ENCODE measurements around the gene C16orf95. TPM values are rescaled to one million over a fixed set of nuclear protein-coding genes. Genes with fewer than 3 reads are reported as not detected.
"Not testable (repeated sequence)": the region's sequence is repeated elsewhere in the genome, so short reads cannot be mapped to it uniquely, and the experiment has no call there.

The C16orf95 gene
- 10 to 100 TPM; 10.9 to 15.0 TPM for total RNA-seq

GRCh38 chr16:87316923-87317749 is at the start of gene C16orf95:
Gene C16orf95 (minus strand): TSS chr16:87317392. CDS start chr16:87317242, 150 bp downstream.
- Mint-ChIP-seq H3K27me3 (no peaks in the 10 kb centered on the region), H3K27ac (peak within 1 kb of the TSS; percentile 94), H3K4me3 (peak within 1 kb of the TSS; percentile 87), H3K36me3 (peaks cover 4% of the 10 kb centered on the region), H3K9me3 (no peaks in the 10 kb centered on the region), H3K4me1 (ENCODE audit: low read depth) (peaks cover 12% of the 10 kb centered on the region)
- intact Hi-C loops (cut with micrococcal nuclease): loop anchor here (1.0 to 2.0 kb wide), 3 partner anchors 66 to 318 kb away; partner anchors contain the start of gene FBXO31
- DNase-seq: peak; percentile 97
- POLR2A ChIA-PET: interaction anchor here (0.9 to 1.9 kb wide), 4 partner anchors 28 to 78 kb away, joined by 3 to 17 read pairs (median 8); partner anchors contain the start of gene FBXO31
- CTCF ChIA-PET: interaction anchor here (0.7 to 2.8 kb wide), 9 partner anchors 15 to 1748 kb away, joined by 3 to 11 read pairs (median 3); partner anchors contain the start of gene FBXO31

GRCh38 chr16:87366930-87367329 is 49.7 kb upstream of the C16orf95 start:
- Mint-ChIP-seq H3K36me3 (peaks cover 8% of the 10 kb centered on the region), H3K4me3 (no peak overlapping the region), H3K9me3 (no peaks in the 10 kb centered on the region), H3K27me3 (no peaks in the 10 kb centered on the region), H3K27ac (no peak overlapping the region), H3K4me1 (ENCODE audit: low read depth) (peaks cover 36% of the 10 kb centered on the region)
- no peak for DNase-seq
- CTCF ChIA-PET: interaction anchor here (1.5 kb wide), 1 partner anchor 16 kb away, joined by 3 read pairs; the partner anchor contains the start of gene FBXO31
- intact Hi-C loops (cut with micrococcal nuclease): no loop called here
- POLR2A ChIA-PET: no interaction called here

- Mint-ChIP-seq H3K27ac (no peak overlapping the region), H3K9me3 (no peaks in the 10 kb centered on the region), H3K4me3 (no peak overlapping the region), H3K27me3 (no peaks in the 10 kb centered on the region), H3K36me3 (peaks cover 8% of the 10 kb centered on the region), H3K4me1 (ENCODE audit: low read depth) (peaks cover 33% of the 10 kb centered on the region)
- ChIA-PET POLR2A (no interaction called here), CTCF (interaction anchor here (1.5 kb wide), 1 partner anchor 17 kb away, joined by 3 read pairs; the partner anchor contains the start of gene FBXO31)
- intact Hi-C loops (cut with micrococcal nuclease): no loop called here
- DNase-seq: no peak
Measured at GRCh38 chr16:87366288-87366687, 49.1 kb upstream of the C16orf95 start.

GRCh38 chr16:87365021-87365713 is 48.0 kb upstream of the C16orf95 start:
- intact Hi-C loops (cut with micrococcal nuclease): no loop called here
- Mint-ChIP-seq H3K36me3 (peaks cover 9% of the 10 kb centered on the region), H3K4me3 (no peak overlapping the region), H3K27ac (no peak overlapping the region), H3K9me3 (no peaks in the 10 kb centered on the region), H3K27me3 (no peaks in the 10 kb centered on the region), H3K4me1 (ENCODE audit: low read depth) (peaks cover 39% of the 10 kb centered on the region)
- no peak for DNase-seq
- ChIA-PET POLR2A (no interaction called here), CTCF (no interaction called here)

GRCh38 chr16:87363771-87364455 is 46.7 kb upstream of the C16orf95 start:
- Mint-ChIP-seq H3K9me3 (no peaks in the 10 kb centered on the region), H3K27me3 (no peaks in the 10 kb centered on the region), H3K4me1 (ENCODE audit: low read depth) (peaks cover 36% of the 10 kb centered on the region), H3K36me3 (peaks cover 18% of the 10 kb centered on the region), H3K27ac (no peak overlapping the region), H3K4me3 (no peak overlapping the region)
- intact Hi-C loops (cut with micrococcal nuclease): no loop called here
- CTCF ChIA-PET: interaction anchor here (1.4 kb wide), 1 partner anchor 39 kb away, joined by 6 read pairs; no protein-coding TSS in a partner anchor
- POLR2A ChIA-PET: no interaction called here
- DNase-seq: no peak

GRCh38 chr16:87362828-87363559 is 45.8 kb upstream of the C16orf95 start:
- H3K9me3 Mint-ChIP-seq; H3K27ac Mint-ChIP-seq; H3K27me3 Mint-ChIP-seq; intact Hi-C loops (cut with micrococcal nuclease); H3K4me3 Mint-ChIP-seq; POLR2A ChIA-PET; DNase-seq: not testable (repeated sequence)
- H3K4me1 Mint-ChIP-seq (ENCODE audit: low read depth): peaks cover 28% of the 10 kb centered on the region
- peaks cover 28% of the 10 kb centered on the region for H3K36me3 Mint-ChIP-seq
- CTCF ChIA-PET: interaction anchor here (1.4 kb wide), 1 partner anchor 38 kb away, joined by 6 read pairs; no protein-coding TSS in a partner anchor

- intact Hi-C loops (cut with micrococcal nuclease): no loop called here
- Mint-ChIP-seq H3K4me3 (no peak overlapping the region), H3K4me1 (ENCODE audit: low read depth) (peaks cover 22% of the 10 kb centered on the region), H3K27ac (no peak overlapping the region), H3K36me3 (peaks cover 28% of the 10 kb centered on the region), H3K27me3 (no peaks in the 10 kb centered on the region), H3K9me3 (no peaks in the 10 kb centered on the region)
- ChIA-PET CTCF (interaction anchor here (1.0 kb wide), 1 partner anchor 274 kb away, joined by 3 read pairs; no protein-coding TSS in a partner anchor), POLR2A (no interaction called here)
- no peak for DNase-seq
Measured at GRCh38 chr16:87361916-87362619, 44.9 kb upstream of the C16orf95 start.

GRCh38 chr16:87360862-87361610 is 43.8 kb upstream of the C16orf95 start:
- H3K4me3 Mint-ChIP-seq: no peak overlapping the region
- H3K4me1 Mint-ChIP-seq (ENCODE audit: low read depth): peaks cover 22% of the 10 kb centered on the region
- POLR2A ChIA-PET: no interaction called here
- no peak for DNase-seq
- CTCF ChIA-PET: interaction anchor here (1.0 kb wide), 1 partner anchor 275 kb away, joined by 3 read pairs; no protein-coding TSS in a partner anchor
- intact Hi-C loops (cut with micrococcal nuclease): no loop called here
- H3K36me3 Mint-ChIP-seq: peaks cover 30% of the 10 kb centered on the region
- H3K9me3 Mint-ChIP-seq: no peaks in the 10 kb centered on the region
- no peaks in the 10 kb centered on the region for H3K27me3 Mint-ChIP-seq
- no peak overlapping the region for H3K27ac Mint-ChIP-seq

GRCh38 chr16:87359121-87359520 is 41.9 kb upstream of the C16orf95 start:
- H3K36me3 Mint-ChIP-seq: peaks cover 26% of the 10 kb centered on the region

GRCh38 chr16:87358696-87359095 is 41.5 kb upstream of the C16orf95 start:
- H3K36me3 Mint-ChIP-seq: peaks cover 25% of the 10 kb centered on the region

More at GRCh38 chr16:87359121-87359520, 41.9 kb upstream of the C16orf95 start:
- Mint-ChIP-seq H3K27me3 (no peaks in the 10 kb centered on the region), H3K4me1 (ENCODE audit: low read depth) (peaks cover 13% of the 10 kb centered on the region), H3K27ac (no peak overlapping the region), H3K9me3 (no peaks in the 10 kb centered on the region), H3K4me3 (no peak overlapping the region)
- ChIA-PET POLR2A (no interaction called here), CTCF (no interaction called here)
- intact Hi-C loops (cut with micrococcal nuclease): no loop called here
- no peak for DNase-seq

More at GRCh38 chr16:87358696-87359095, 41.5 kb upstream of the C16orf95 start:
- H3K27ac Mint-ChIP-seq: no peak overlapping the region
- H3K27me3 Mint-ChIP-seq: no peaks in the 10 kb centered on the region
- no peak for DNase-seq
- no peaks in the 10 kb centered on the region for H3K9me3 Mint-ChIP-seq
- H3K4me1 Mint-ChIP-seq (ENCODE audit: low read depth): peaks cover 13% of the 10 kb centered on the region
- ChIA-PET CTCF (no interaction called here), POLR2A (no interaction called here)
- H3K4me3 Mint-ChIP-seq: no peak overlapping the region
- intact Hi-C loops (cut with micrococcal nuclease): no loop called here
